Suprapubic skin (tissue), 4 donors: ENCODE measurements around the gene CDHR3. TPM values are rescaled to one million over a fixed set of nuclear protein-coding genes. Genes with fewer than 3 reads are reported as not detected.

Experiments used
- DNase-seq, 2 donors: peaks; one replicate each; pipeline ENCODE4 v3.0.0-alpha.2; 2019; ENCODE audit warnings: low spot score in 2 of 2
- H3K27ac ChIP-seq: fragments of 200-600 bp; sonication (generic); one replicate; pipeline ENCODE4 v1.5.1; 2019
- H3K27me3 ChIP-seq: fragments of 200-600 bp; sonication (generic); one replicate; pipeline ENCODE4 v1.5.1; 2019
- H3K36me3 ChIP-seq: fragments of 200-600 bp; sonication (generic); one replicate; pipeline ENCODE4 v1.5.1; 2019
- H3K4me1 ChIP-seq: fragments of 200-600 bp; sonication (generic); one replicate; pipeline ENCODE4 v1.5.1; 2019
- H3K4me3 ChIP-seq: fragments of 200-600 bp; sonication (generic); one replicate; pipeline ENCODE4 v1.5.1; 2019; ENCODE audit warnings: mild to moderate bottlenecking
- H3K9me3 ChIP-seq: fragments of 200-600 bp; sonication (generic); one replicate; pipeline ENCODE4 v1.5.1; 2019
- CTCF ChIP-seq, 2 donors: fragments of 200-600 bp in 1 of 2; fragments of 450-650 bp in 1 of 2; sonication (generic) in 1 of 2; IDR thresholded peaks; one replicate each; pipeline ENCODE4 v1.5.1; 2016 to 2019; ENCODE audit warnings: antibody characterized with exemption in 2 of 2, mild to moderate bottlenecking in 1 of 2, moderate library complexity in 1 of 2
- EP300 ChIP-seq: sonication (generic); formaldehyde crosslinking; IDR thresholded peaks from one replicate; pipeline ENCODE4 v1.6.1; 2017; ENCODE audit warnings: antibody characterized with exemption
- POLR2A ChIP-seq, 2 donors: fragments of 450-650 bp; IDR thresholded peaks; one replicate each; pipeline ENCODE4 v1.6.1; 2017; ENCODE audit warnings: antibody characterized with exemption in 2 of 2, mild to moderate bottlenecking in 2 of 2, moderate library complexity in 2 of 2
- POLR2AphosphoS5 ChIP-seq, 3 donors: sonication (generic); formaldehyde crosslinking; IDR thresholded peaks; one replicate each; pipeline ENCODE4 v1.6.1; 2017; ENCODE audit warnings: antibody characterized with exemption in 3 of 3
- WGBS: methylation state at CpG from one replicate; pipeline ENCODE4 v1.1.5; 2018; 5-methylcytosine and 5-hydroxymethylcytosine counted together
- total RNA-seq, 4 donors: library from RNA; depleted of rRNA; stranded (reverse); fragments of >200 nt; gene quantifications; one replicate each; pipeline ENCODE4 v1.1.0, GENCODE V29; 2016

The CDHR3 gene
- total RNA-seq, 4 donors from 2014 or later: 1.3 to 6.5 (median 2.7) TPM

DNA sequence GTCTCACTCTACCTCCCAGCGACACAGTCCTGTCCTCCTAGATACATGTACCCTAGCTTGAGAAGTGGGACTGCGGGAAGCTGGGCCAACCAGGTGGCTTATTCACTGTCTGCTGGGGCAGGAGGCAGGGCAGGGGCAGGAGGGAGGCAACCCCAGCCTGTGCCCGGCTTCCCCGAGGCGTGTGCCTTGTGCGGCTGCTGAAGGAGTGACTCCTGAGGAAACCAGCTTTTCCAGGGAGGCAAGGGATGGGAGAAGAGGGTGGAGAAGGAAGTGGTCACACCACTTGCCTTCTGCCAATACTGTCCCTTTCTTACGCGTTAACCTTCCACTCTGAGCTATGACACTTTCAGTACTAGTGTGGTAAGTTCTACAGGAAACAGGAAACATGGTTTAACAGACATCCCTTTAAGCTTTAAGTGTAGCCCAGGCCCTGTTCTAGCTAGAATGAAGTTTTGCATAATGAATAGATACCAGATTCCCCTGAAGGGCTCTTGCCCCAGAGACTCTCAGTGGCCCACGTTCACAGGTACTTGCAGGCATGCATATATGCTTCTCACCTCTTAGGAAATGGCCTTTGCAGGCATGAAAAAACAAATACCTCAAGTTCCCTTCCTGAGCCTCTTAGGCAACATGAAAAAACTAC, 108.4 kb downstream of the CDHR3 start:
- Histone ChIP-seq H3K4me1 (peaks cover 71% of the 10 kb centered on the region), H3K27me3 (no peaks in the 10 kb centered on the region), H3K36me3 (no peaks in the 10 kb centered on the region), H3K9me3 (no peaks in the 10 kb centered on the region), H3K4me3 (no peak overlapping the region), H3K27ac (peak overlapping the region; percentile 81)
- no peak for DNase-seq
- TF ChIP-seq EP300: no peak
- no peak for TF ChIP-seq CTCF (IDR thresholded peaks at IDR 0.05)
- peak in 2 of 3 donors; percentile 48 to 64 for TF ChIP-seq POLR2AphosphoS5 (IDR thresholded peaks at IDR 0.05)
- 37% methylated on average over 9 of the region's 9 CpGs for WGBS

GRCh38 chr7:106071999-106072714, 109.1 kb downstream of the CDHR3 start:
- 20% methylated on average over 9 of the region's 9 CpGs for WGBS
- no peaks in the 10 kb centered on the region for H3K27me3 ChIP-seq
- peaks cover 71% of the 10 kb centered on the region for H3K4me1 ChIP-seq
- H3K27ac ChIP-seq: peak overlapping the region; percentile 81
- DNase-seq: no peak
- H3K36me3 ChIP-seq: no peaks in the 10 kb centered on the region
- H3K4me3 ChIP-seq: no peak overlapping the region
- no peak for TF ChIP-seq CTCF (IDR thresholded peaks at IDR 0.05)
- TF ChIP-seq POLR2A (IDR thresholded peaks at IDR 0.05): no peak
- TF ChIP-seq POLR2AphosphoS5 (IDR thresholded peaks at IDR 0.05): no peak
- TF ChIP-seq EP300: no peak
- H3K9me3 ChIP-seq: no peaks in the 10 kb centered on the region

DNA sequence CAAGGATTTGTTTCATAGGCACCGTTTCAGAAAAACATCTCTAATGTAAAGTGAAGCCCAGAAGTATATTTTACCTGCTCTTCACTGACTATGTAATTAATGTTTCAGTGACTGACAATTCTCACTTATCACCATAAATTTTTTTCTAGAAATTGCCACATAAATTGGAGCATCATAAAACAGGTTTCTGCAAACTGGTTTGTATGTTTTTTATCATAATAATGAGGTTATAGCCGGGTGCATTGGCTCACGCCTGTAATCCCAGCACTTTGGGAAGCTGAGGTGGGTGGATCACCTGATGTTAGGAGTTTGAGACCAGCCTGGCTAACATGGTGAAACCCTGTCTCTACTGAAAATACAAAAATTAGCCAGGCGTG, 109.6 kb downstream of the CDHR3 start:
- no peaks in the 10 kb centered on the region for H3K36me3 ChIP-seq
- peaks cover 66% of the 10 kb centered on the region for H3K4me1 ChIP-seq
- 54% methylated on average over 4 of the region's 4 CpGs for WGBS
- no peaks in the 10 kb centered on the region for H3K27me3 ChIP-seq
- H3K9me3 ChIP-seq: no peaks in the 10 kb centered on the region
- H3K4me3 ChIP-seq: no peak overlapping the region
- H3K27ac ChIP-seq: peak overlapping the region; percentile 81
- DNase-seq: no peak
- TF ChIP-seq POLR2A (IDR thresholded peaks at IDR 0.05): no peak
- no peak for TF ChIP-seq CTCF (IDR thresholded peaks at IDR 0.05)
- TF ChIP-seq EP300: no peak
- TF ChIP-seq POLR2AphosphoS5 (IDR thresholded peaks at IDR 0.05): no peak

GRCh38 chr7:106073701-106074100, 110.6 kb downstream of the CDHR3 start:
- no peak for DNase-seq
- H3K27ac ChIP-seq: no peak overlapping the region
- H3K36me3 ChIP-seq: no peaks in the 10 kb centered on the region
- peaks cover 56% of the 10 kb centered on the region for H3K4me1 ChIP-seq
- no peak for TF ChIP-seq EP300
- no peak for TF ChIP-seq POLR2A (IDR thresholded peaks at IDR 0.05)
- no peak for TF ChIP-seq POLR2AphosphoS5 (IDR thresholded peaks at IDR 0.05)
- no peak for TF ChIP-seq CTCF (IDR thresholded peaks at IDR 0.05)
- H3K4me3 ChIP-seq: no peak overlapping the region
- no peaks in the 10 kb centered on the region for H3K27me3 ChIP-seq
- 52% methylated on average over 3 of the region's 3 CpGs for WGBS
- no peaks in the 10 kb centered on the region for H3K9me3 ChIP-seq

GRCh38 chr7:106074257-106074656, 111.2 kb downstream of the CDHR3 start:
- Histone ChIP-seq H3K9me3 (no peaks in the 10 kb centered on the region), H3K27me3 (no peaks in the 10 kb centered on the region), H3K36me3 (no peaks in the 10 kb centered on the region), H3K4me1 (peaks cover 50% of the 10 kb centered on the region), H3K4me3 (no peak overlapping the region), H3K27ac (no peak overlapping the region)
- 70% methylated on average over 9 of the region's 9 CpGs for WGBS
- no peak for DNase-seq
- TF ChIP-seq EP300 (no peak), POLR2A (IDR thresholded peaks at IDR 0.05) (no peak), POLR2AphosphoS5 (IDR thresholded peaks at IDR 0.05) (no peak), CTCF (IDR thresholded peaks at IDR 0.05) (no peak)
